GOT3 (cell line): ENCODE data around the gene FARP2.

Source experiments
- DNase-seq: peaks from one replicate; lab custom pipeline; 2025; ENCODE audit warnings: mixed read lengths; lab: John Stamatoyannopoulos, UW

The FARP2 gene

GRCh38 chr2:241532733-241533601 lies 176.9 kb downstream of the FARP2 start:
- DNase-seq = no peak

- DNase-seq = no peak
Measured at GRCh38 chr2:241534293-241534692, 178.2 kb downstream of the FARP2 start.

- no peak for DNase-seq
Measured at GRCh38 chr2:241534701-241535375, 178.8 kb downstream of the FARP2 start.

- no peak for DNase-seq
Measured at GRCh38 chr2:241535871-241536655, 180.0 kb downstream of the FARP2 start.

- no peak for DNase-seq
Measured at GRCh38 chr2:241538838-241539615, 182.9 kb downstream of the FARP2 start.

GRCh38 chr2:241539616-241540374 lies 183.7 kb downstream of the FARP2 start:
- no peak for DNase-seq

- DNase-seq = no peak
Measured at GRCh38 chr2:241540401-241540770, 184.3 kb downstream of the FARP2 start.

- DNase-seq = no peak
Measured at GRCh38 chr2:241540771-241541561, 184.9 kb downstream of the FARP2 start.

- DNase-seq = no peak
Measured at GRCh38 chr2:241541564-241542277, 185.6 kb downstream of the FARP2 start.

GRCh38 chr2:241542278-241542605 lies 186.2 kb downstream of the FARP2 start:
- no peak for DNase-seq
